ENCODE results near the gene MUC6. TPM values are rescaled to one million over a fixed set of nuclear protein-coding genes. Genes with fewer than 3 reads are reported as not detected.
A peak's percentile ranks its signal among the peaks of the same experiment; 100 is the strongest.

MUC6 gene
- total RNA-seq, 1 donor from 2014 or later = not detected

DNA sequence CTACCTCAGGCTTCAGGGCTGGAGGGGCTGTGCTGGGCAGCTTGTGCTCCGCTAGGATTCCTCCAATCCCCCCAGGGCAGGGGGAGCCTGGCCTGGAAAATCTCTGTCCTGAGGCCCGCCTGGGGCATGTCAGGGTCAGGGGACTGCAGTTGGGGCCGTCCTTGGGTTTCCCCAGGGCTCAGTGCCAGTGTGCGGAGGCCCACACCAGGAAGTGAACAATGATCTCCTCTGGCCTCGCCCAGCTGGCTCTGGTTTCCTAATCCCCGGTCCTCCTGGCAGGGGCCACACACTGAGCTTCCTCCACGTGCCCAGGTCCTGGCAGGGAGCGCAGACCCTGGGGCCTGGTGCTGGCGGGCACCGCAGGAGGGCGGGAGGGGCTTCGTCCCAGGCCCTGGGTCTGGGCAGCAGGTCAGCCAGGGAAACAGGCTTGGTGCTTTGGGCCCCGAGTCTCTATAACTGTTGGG lies 36.8 kb upstream of the MUC6 start:
- Histone ChIP-seq H3K4me3 (ENCODE audit: low read depth, low read length) (no peak overlapping the region), H3K36me3 (ENCODE audit: control insufficient read depth, insufficient read depth, low read length) (no peaks in the 10 kb centered on the region), H3K27me3 (ENCODE audit: control insufficient read depth, insufficient read depth, low read length) (no peaks in the 10 kb centered on the region)
- DNase-seq (ENCODE audit: low read depth) = peak; percentile 49
- TF ChIP-seq, protein P1, sequence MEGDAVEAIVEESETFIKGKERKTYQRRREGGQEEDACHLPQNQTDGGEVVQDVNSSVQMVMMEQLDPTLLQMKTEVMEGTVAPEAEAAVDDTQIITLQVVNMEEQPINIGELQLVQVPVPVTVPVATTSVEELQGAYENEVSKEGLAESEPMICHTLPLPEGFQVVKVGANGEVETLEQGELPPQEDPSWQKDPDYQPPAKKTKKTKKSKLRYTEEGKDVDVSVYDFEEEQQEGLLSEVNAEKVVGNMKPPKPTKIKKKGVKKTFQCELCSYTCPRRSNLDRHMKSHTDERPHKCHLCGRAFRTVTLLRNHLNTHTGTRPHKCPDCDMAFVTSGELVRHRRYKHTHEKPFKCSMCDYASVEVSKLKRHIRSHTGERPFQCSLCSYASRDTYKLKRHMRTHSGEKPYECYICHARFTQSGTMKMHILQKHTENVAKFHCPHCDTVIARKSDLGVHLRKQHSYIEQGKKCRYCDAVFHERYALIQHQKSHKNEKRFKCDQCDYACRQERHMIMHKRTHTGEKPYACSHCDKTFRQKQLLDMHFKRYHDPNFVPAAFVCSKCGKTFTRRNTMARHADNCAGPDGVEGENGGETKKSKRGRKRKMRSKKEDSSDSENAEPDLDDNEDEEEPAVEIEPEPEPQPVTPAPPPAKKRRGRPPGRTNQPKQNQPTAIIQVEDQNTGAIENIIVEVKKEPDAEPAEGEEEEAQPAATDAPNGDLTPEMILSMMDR (IDR thresholded peaks at IDR 0.05; ENCODE audit: insufficient read depth, low read length, severe bottlenecking) = no peak
- FAIRE-seq = no peak

GRCh38 chr11:1072821-1073231 lies 36.3 kb upstream of the MUC6 start:
- H3K4me3 ChIP-seq (ENCODE audit: low read depth, low read length) = no peak overlapping the region
- no peak for FAIRE-seq
- no peaks in the 10 kb centered on the region for H3K36me3 ChIP-seq (ENCODE audit: control insufficient read depth, insufficient read depth, low read length)
- peaks cover 2% of the 10 kb centered on the region for H3K27me3 ChIP-seq (ENCODE audit: control insufficient read depth, insufficient read depth, low read length)
- DNase-seq (ENCODE audit: low read depth) = no peak
- TF ChIP-seq, protein P1 (IDR thresholded peaks at IDR 0.05; ENCODE audit: insufficient read depth, low read length, severe bottlenecking) = no peak

DNA sequence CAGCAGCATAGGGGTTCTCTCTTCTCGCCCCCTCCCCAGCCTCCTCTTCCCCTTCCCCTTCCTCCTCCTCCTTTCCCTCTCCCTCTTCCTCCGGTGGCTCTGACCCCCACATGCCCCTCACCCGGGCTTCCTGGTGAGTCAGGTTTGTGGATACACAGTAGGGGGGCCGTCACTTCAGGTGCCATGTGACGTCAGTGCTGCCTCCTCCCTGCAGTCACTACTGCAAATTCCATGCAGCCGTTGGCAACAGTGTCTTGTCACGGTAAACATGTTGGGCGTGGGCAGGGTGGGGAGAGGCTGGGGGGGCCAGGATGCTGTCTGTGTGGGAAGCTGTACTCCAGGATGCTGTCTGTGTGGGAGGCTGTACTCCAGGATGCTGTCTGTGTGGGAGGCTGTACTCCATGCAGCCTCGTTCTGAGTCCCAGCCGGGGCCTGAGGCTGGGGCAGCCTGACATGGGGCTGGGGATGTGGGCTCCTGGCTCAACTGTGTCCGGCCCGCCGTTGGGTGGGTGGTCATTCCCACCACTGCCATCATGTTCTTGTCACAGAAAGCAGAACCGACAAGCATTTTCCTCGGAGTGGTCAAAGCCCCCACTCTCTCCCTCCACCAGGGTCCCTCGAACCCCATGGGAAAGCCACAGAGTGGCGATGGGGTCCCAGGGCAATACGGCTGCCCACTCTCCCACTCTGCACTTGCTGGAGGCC lies 35.8 kb upstream of the MUC6 start:
- Histone ChIP-seq H3K27me3 (ENCODE audit: control insufficient read depth, insufficient read depth, low read length) (peaks cover 2% of the 10 kb centered on the region), H3K36me3 (ENCODE audit: control insufficient read depth, insufficient read depth, low read length) (no peaks in the 10 kb centered on the region), H3K4me3 (ENCODE audit: low read depth, low read length) (no peak overlapping the region)
- FAIRE-seq (no peak), DNase-seq (ENCODE audit: low read depth) (peak; percentile 44)
- TF ChIP-seq, protein P1 (IDR thresholded peaks at IDR 0.05; ENCODE audit: insufficient read depth, low read length, severe bottlenecking) = no peak

DNA sequence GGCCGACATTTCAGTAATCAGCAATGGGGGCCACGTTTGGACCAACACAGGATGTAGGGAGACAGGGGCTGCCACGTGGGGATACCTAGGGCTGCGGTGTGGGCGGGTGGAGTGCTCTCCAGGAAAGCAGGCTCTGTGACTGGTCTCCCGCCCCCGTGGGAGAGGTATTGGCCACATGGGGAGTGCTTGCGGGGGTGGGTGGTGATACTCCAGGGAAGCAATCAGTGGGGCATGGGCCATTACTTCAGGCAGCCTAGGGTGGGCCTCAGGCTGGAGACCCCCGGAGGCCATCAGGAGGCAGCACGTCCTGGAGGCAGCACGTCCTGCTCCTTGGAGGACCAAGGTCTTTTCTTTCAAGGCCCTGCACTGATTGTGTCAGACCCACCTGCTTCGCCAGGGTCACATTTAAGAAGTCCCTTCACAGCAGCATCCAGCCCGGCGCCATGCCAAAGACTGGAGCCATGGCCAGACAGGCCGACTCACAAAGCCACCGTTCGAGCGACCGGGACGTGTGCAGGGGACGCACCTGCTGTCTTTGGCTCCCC lies 35.1 kb upstream of the MUC6 start:
- Histone ChIP-seq H3K27me3 (ENCODE audit: control insufficient read depth, insufficient read depth, low read length) (peaks cover 2% of the 10 kb centered on the region), H3K36me3 (ENCODE audit: control insufficient read depth, insufficient read depth, low read length) (no peaks in the 10 kb centered on the region), H3K4me3 (ENCODE audit: low read depth, low read length) (no peak overlapping the region)
- DNase-seq (ENCODE audit: low read depth) (no peak), FAIRE-seq (no peak)
- TF ChIP-seq, protein P1 (IDR thresholded peaks at IDR 0.05; ENCODE audit: insufficient read depth, low read length, severe bottlenecking) = no peak

- DNase-seq (ENCODE audit: low read depth) (no peak), FAIRE-seq (no peak)
- no peak overlapping the region for H3K4me3 ChIP-seq (ENCODE audit: low read depth, low read length)
- TF ChIP-seq, protein P1 (IDR thresholded peaks at IDR 0.05; ENCODE audit: insufficient read depth, low read length, severe bottlenecking) = no peak
- peaks cover 2% of the 10 kb centered on the region for H3K27me3 ChIP-seq (ENCODE audit: control insufficient read depth, insufficient read depth, low read length)
- H3K36me3 ChIP-seq (ENCODE audit: control insufficient read depth, insufficient read depth, low read length) = no peaks in the 10 kb centered on the region
Measured at GRCh38 chr11:1070594-1071462, 34.3 kb upstream of the MUC6 start.

Measured in bronchial epithelial cell (primary cell).